SK-N-SH treated with all-trans-retinoic acid at 6 μM for 48 hours (cell line): ENCODE data around the gene MORF4L1.

Experiments
- ARNTL ChIP-seq: fragments of 450-650 bp; formaldehyde crosslinking; IDR thresholded peaks from 2 replicates; pipeline ENCODE4 v1.5.0; 2020; ENCODE audit warnings: low read depth, mild to moderate bottlenecking, moderate library complexity, borderline replicate concordance
- CREB5 ChIP-seq: fragments of 250-450 bp; sonication (Bioruptor Pico); IDR thresholded peaks from 2 replicates; pipeline ENCODE4 v1.5.1; 2020; ENCODE audit warnings: low read depth, mild to moderate bottlenecking, moderate library complexity
- CSDC2 ChIP-seq: fragments of 250-450 bp; sonication (Bioruptor Pico); IDR thresholded peaks from 2 replicates; pipeline ENCODE4 v1.5.0; 2020; ENCODE audit warnings: mild to moderate bottlenecking, moderate library complexity
- CSRNP3 ChIP-seq: fragments of 250-450 bp; sonication (Bioruptor Pico); IDR thresholded peaks from 2 replicates; pipeline ENCODE4 v1.5.1; 2021; ENCODE audit warnings: mild to moderate bottlenecking, moderate library complexity
- OSR1 ChIP-seq: fragments of 250-450 bp; sonication (Bioruptor Pico); IDR thresholded peaks from 2 replicates; pipeline ENCODE4 v1.8.0; 2022; ENCODE audit warnings: moderate library complexity, mild to moderate bottlenecking, inconsistent platforms
- PATZ1 ChIP-seq: fragments of 250-450 bp; sonication (Bioruptor Pico); IDR thresholded peaks from 2 replicates; pipeline ENCODE4 v1.8.0; 2020; ENCODE audit warnings: mild to moderate bottlenecking, moderate library complexity, borderline replicate concordance
- RARB ChIP-seq: fragments of 250-450 bp; sonication (Bioruptor Pico); IDR thresholded peaks from 2 replicates; pipeline ENCODE4 v1.8.0; 2021; ENCODE audit warnings: mild to moderate bottlenecking, moderate library complexity
- SNAI2 ChIP-seq: fragments of 250-450 bp; sonication (Bioruptor Pico); IDR thresholded peaks from 2 replicates; pipeline ENCODE4 v1.5.0; 2020; ENCODE audit warnings: mild to moderate bottlenecking, moderate library complexity
- TCF4 ChIP-seq: fragments of 250-450 bp; sonication (Bioruptor Pico); IDR thresholded peaks from 2 replicates; pipeline ENCODE4 v1.8.0; 2021; ENCODE audit warnings: mild to moderate bottlenecking, moderate library complexity, borderline replicate concordance
- TSHZ2 ChIP-seq: fragments of 250-450 bp; sonication (Bioruptor Pico); IDR thresholded peaks from 2 replicates; pipeline ENCODE4 v1.5.0; 2020; ENCODE audit warnings: mild to moderate bottlenecking, moderate library complexity
- ZFP3 ChIP-seq: fragments of 250-450 bp; sonication (Bioruptor Pico); IDR thresholded peaks from 2 replicates; pipeline ENCODE4 v1.5.0; 2020; ENCODE audit warnings: mild to moderate bottlenecking, moderate library complexity
- ZFP30 ChIP-seq: fragments of 450-650 bp; formaldehyde crosslinking; IDR thresholded peaks from 2 replicates; pipeline ENCODE4 v1.5.0; 2022; ENCODE audit warnings: mild to moderate bottlenecking, moderate library complexity
- ZNF8 ChIP-seq: fragments of 450-650 bp; formaldehyde crosslinking; IDR thresholded peaks from 2 replicates; pipeline ENCODE4 v1.5.0; 2020; ENCODE audit warnings: mild to moderate bottlenecking, moderate library complexity

GRCh38 chr15:78944202-78944625 is 71.5 kb downstream of the MORF4L1 start:
- TF ChIP-seq PATZ1 (no peak), ZNF8 (CRISPR knock-in tag) (no peak), CSRNP3 (CRISPR knock-in tag) (no peak), TSHZ2 (CRISPR knock-in tag) (no peak), OSR1 (no peak), ZFP3 (CRISPR knock-in tag) (no peak), ARNTL (CRISPR knock-in tag) (no peak), SNAI2 (CRISPR knock-in tag) (no peak), TCF4 (CRISPR knock-in tag) (no peak), ZFP30 (CRISPR knock-in tag) (no peak), CSDC2 (CRISPR knock-in tag) (no peak), RARB (no peak), CREB5 (no peak)
